ENCODE measurements around the gene CUL2.
"Not testable (repeated sequence)": the region's sequence is repeated elsewhere in the genome, so short reads cannot be mapped to it uniquely, and the experiment has no call there.

CUL2 gene

GRCh38 chr10:35025916-35026315 is 64.2 kb downstream of the CUL2 start:
- FAIRE-seq (no peak), DNase-seq (ENCODE audit: insufficient read length, low spot score) (no peak)

GRCh38 chr10:35020481-35020880 is 69.7 kb downstream of the CUL2 start:
- FAIRE-seq: no peak

GRCh38 chr10:35019041-35020024 is 70.8 kb downstream of the CUL2 start:
- no peak for FAIRE-seq
- DNase-seq (ENCODE audit: insufficient read length, low spot score): no peak

More at GRCh38 chr10:35020481-35020880, 69.7 kb downstream of the CUL2 start:
- no peak for DNase-seq (ENCODE audit: insufficient read length, low spot score)

- FAIRE-seq: no peak
Measured at GRCh38 chr10:35017608-35018007, 72.5 kb downstream of the CUL2 start.

GRCh38 chr10:35015843-35016408 is 74.2 kb downstream of the CUL2 start:
- FAIRE-seq: peak; percentile 81
- DNase-seq (ENCODE audit: insufficient read length, low spot score): no peak

More at GRCh38 chr10:35017608-35018007, 72.5 kb downstream of the CUL2 start:
- DNase-seq (ENCODE audit: insufficient read length, low spot score): no peak

- DNase-seq (ENCODE audit: insufficient read length, low spot score) (no peak), FAIRE-seq (no peak)
Measured at GRCh38 chr10:35012781-35013180, 77.4 kb downstream of the CUL2 start.

- FAIRE-seq (peak; percentile 48), DNase-seq (ENCODE audit: insufficient read length, low spot score) (no peak)
Measured at GRCh38 chr10:35011771-35012191, 78.4 kb downstream of the CUL2 start.

GRCh38 chr10:35007858-35008301 is 82.3 kb downstream of the CUL2 start:
- DNase-seq (ENCODE audit: insufficient read length, low spot score) (no peak), FAIRE-seq (peak; percentile 40)

GRCh38 chr10:35006836-35007235 is 83.3 kb downstream of the CUL2 start:
- DNase-seq (ENCODE audit: insufficient read length, low spot score) (no peak), FAIRE-seq (no peak)

- peak; percentile 94 for DNase-seq (ENCODE audit: insufficient read length, low spot score)
- FAIRE-seq: peak; percentile 100
Measured at GRCh38 chr10:35005868-35006267, 84.3 kb downstream of the CUL2 start.

- DNase-seq (ENCODE audit: insufficient read length, low spot score) (no peak), FAIRE-seq (peak; percentile 69)
Measured at GRCh38 chr10:35004651-35005050, 85.5 kb downstream of the CUL2 start.

GRCh38 chr10:35003906-35004305 is 86.2 kb downstream of the CUL2 start:
- DNase-seq (ENCODE audit: insufficient read length, low spot score): no peak

GRCh38 chr10:35000936-35001335 is 89.2 kb downstream of the CUL2 start:
- peak; percentile 93 for FAIRE-seq
- DNase-seq (ENCODE audit: insufficient read length, low spot score): no peak

More at GRCh38 chr10:35003906-35004305, 86.2 kb downstream of the CUL2 start:
- no peak for FAIRE-seq

GRCh38 chr10:34999532-34999931 is 90.6 kb downstream of the CUL2 start:
- peak; percentile 58 for FAIRE-seq
- DNase-seq (ENCODE audit: insufficient read length, low spot score): no peak

GRCh38 chr10:34998940-34999339 is 91.2 kb downstream of the CUL2 start:
- FAIRE-seq (no peak), DNase-seq (ENCODE audit: insufficient read length, low spot score) (no peak)

- peak; percentile 70 for FAIRE-seq
- no peak for DNase-seq (ENCODE audit: insufficient read length, low spot score)
Measured at GRCh38 chr10:34996843-34997242, 93.3 kb downstream of the CUL2 start.

- FAIRE-seq: no peak
Measured at GRCh38 chr10:34995925-34996324, 94.2 kb downstream of the CUL2 start.

GRCh38 chr10:34994565-34995142 is 95.5 kb downstream of the CUL2 start:
- FAIRE-seq: peak; percentile 95
- peak; percentile 92 for DNase-seq (ENCODE audit: insufficient read length, low spot score)

More at GRCh38 chr10:34995925-34996324, 94.2 kb downstream of the CUL2 start:
- no peak for DNase-seq (ENCODE audit: insufficient read length, low spot score)

- DNase-seq (ENCODE audit: insufficient read length, low spot score): no peak
- no peak for FAIRE-seq
Measured at GRCh38 chr10:34993782-34994181, 96.4 kb downstream of the CUL2 start.

GRCh38 chr10:34991117-34991516 is 99.0 kb downstream of the CUL2 start:
- FAIRE-seq; DNase-seq (ENCODE audit: insufficient read length, low spot score): not testable (repeated sequence)

- no peak for DNase-seq (ENCODE audit: insufficient read length, low spot score)
- peak; percentile 65 for FAIRE-seq
Measured at GRCh38 chr10:34988397-34989067, 101.6 kb downstream of the CUL2 start.
